Prostate gland (tissue), 2 donors: Measurements from ENCODE around the gene LYPD8. TPM values are rescaled to one million over a fixed set of nuclear protein-coding genes. Genes with fewer than 3 reads are reported as not detected.

Experiments
- DNase-seq: peaks from one replicate; pipeline ENCODE4 v3.0.0-alpha.2; 2019; ENCODE audit warnings: low spot score
- H3K27ac ChIP-seq, 2 donors: fragments of 200-600 bp; sonication (generic); 2 replicates each; pipeline ENCODE4 v1.5.1; 2017 to 2019
- H3K27me3 ChIP-seq: fragments of 200-600 bp; sonication (generic); replicated peaks from 2 replicates; pipeline ENCODE4 v1.5.1; 2019; ENCODE audit not compliant: insufficient read depth
- H3K36me3 ChIP-seq, 2 donors: fragments of 200-600 bp; sonication (generic); 1 replicate in 1 of 2; 2 replicates in 1 of 2; pipeline versions ENCODE4 v1.5.1 to v1.8.1; 2017 to 2019
- H3K4me1 ChIP-seq: fragments of 200-600 bp; sonication (generic); replicated peaks from 2 replicates; pipeline ENCODE4 v1.5.1; 2019
- H3K4me3 ChIP-seq, 2 donors: fragments of 200-600 bp; sonication (generic); 2 replicates each; pipeline ENCODE4 v1.5.1; 2017 to 2019
- H3K9me3 ChIP-seq: fragments of 200-600 bp; sonication (generic); 2 replicates; pipeline ENCODE4 v1.5.1; 2017
- CTCF ChIP-seq, 4 experiments: fragments of 200-600 bp in 2 of 4; fragments of 450-650 bp in 2 of 4; sonication (generic) in 2 of 4; IDR thresholded peaks; 1 replicate in 3 of 4; 2 replicates in 1 of 4; pipeline ENCODE4 v1.5.1; 2016 to 2019; ENCODE audit warnings: antibody characterized with exemption in 4 of 4, mild to moderate bottlenecking in 2 of 4, moderate library complexity in 2 of 4
- POLR2A ChIP-seq: fragments of 450-650 bp; IDR thresholded peaks from one replicate; pipeline ENCODE4 v1.6.1; 2016; ENCODE audit warnings: antibody characterized with exemption, mild to moderate bottlenecking
- POLR2AphosphoS5 ChIP-seq: sonication (generic); formaldehyde crosslinking; IDR thresholded peaks from one replicate; pipeline ENCODE4 v1.6.1; 2017; ENCODE audit warnings: antibody characterized with exemption
- WGBS: methylation state at CpG from one replicate; pipeline ENCODE4 v1.1.5; 2018; 5-methylcytosine and 5-hydroxymethylcytosine counted together
- intact Hi-C: fragments of 100-400 bp; cut with DNase I; formaldehyde crosslinking; loops from one replicate; pipeline ENCODE4 v1.14.2; 2022
- total RNA-seq, 2 donors: library from RNA; depleted of rRNA; stranded (reverse); fragments of >200 nt; gene quantifications; one replicate each; pipeline ENCODE4 v1.1.0, GENCODE V29; 2016

Gene LYPD8
- total RNA-seq, 2 donors from 2014 or later = not detected

GRCh38 chr1:248737457-248737856 lies 18.1 kb downstream of the LYPD8 start:
- WGBS = 74% methylated on average over 6 of the region's 6 CpGs
- Histone ChIP-seq H3K36me3 (no peaks in the 10 kb centered on the region), H3K4me3 (no peak overlapping the region), H3K4me1 (no peaks in the 10 kb centered on the region), H3K27me3 (no peaks in the 10 kb centered on the region), H3K27ac (no peak overlapping the region), H3K9me3 (no peaks in the 10 kb centered on the region)
- no peak for TF ChIP-seq POLR2AphosphoS5
- no peak for TF ChIP-seq POLR2A
- TF ChIP-seq CTCF (IDR thresholded peaks at IDR 0.05) = no peak
- intact Hi-C loops = no loop called here
- DNase-seq = no peak

GRCh38 chr1:248736977-248737376 lies 18.6 kb downstream of the LYPD8 start:
- WGBS = 80% methylated on average over 4 of the region's 4 CpGs
- intact Hi-C loops = no loop called here
- no peaks in the 10 kb centered on the region for H3K36me3 ChIP-seq
- no peak for DNase-seq
- H3K9me3 ChIP-seq = no peaks in the 10 kb centered on the region
- no peak overlapping the region for H3K4me3 ChIP-seq
- H3K4me1 ChIP-seq = no peaks in the 10 kb centered on the region
- TF ChIP-seq POLR2AphosphoS5 = no peak
- no peak for TF ChIP-seq POLR2A
- TF ChIP-seq CTCF (IDR thresholded peaks at IDR 0.05) = no peak
- no peaks in the 10 kb centered on the region for H3K27me3 ChIP-seq
- no peak overlapping the region for H3K27ac ChIP-seq

GRCh38 chr1:248733566-248733965 lies 22.0 kb downstream of the LYPD8 start:
- no peak for DNase-seq
- Histone ChIP-seq H3K36me3 (no peaks in the 10 kb centered on the region), H3K4me3 (no peak overlapping the region), H3K9me3 (no peaks in the 10 kb centered on the region), H3K4me1 (no peaks in the 10 kb centered on the region), H3K27me3 (no peaks in the 10 kb centered on the region), H3K27ac (no peak overlapping the region)
- intact Hi-C loops = no loop called here
- 73% methylated on average over 5 of the region's 5 CpGs for WGBS
- TF ChIP-seq POLR2A = no peak
- TF ChIP-seq CTCF (IDR thresholded peaks at IDR 0.05) = no peak
- TF ChIP-seq POLR2AphosphoS5 = no peak

- TF ChIP-seq POLR2A = no peak
- no peak overlapping the region for H3K27ac ChIP-seq
- DNase-seq = no peak
- H3K36me3 ChIP-seq = no peaks in the 10 kb centered on the region
- H3K4me1 ChIP-seq = no peaks in the 10 kb centered on the region
- no peak overlapping the region for H3K4me3 ChIP-seq
- intact Hi-C loops = no loop called here
- H3K9me3 ChIP-seq = no peaks in the 10 kb centered on the region
- WGBS = 76% methylated on average over 13 of the region's 13 CpGs
- H3K27me3 ChIP-seq = no peaks in the 10 kb centered on the region
Measured at GRCh38 chr1:248730507-248731335, 24.8 kb downstream of the LYPD8 start.

- TF ChIP-seq CTCF (IDR thresholded peaks at IDR 0.05) = no peak
- 42% methylated on average over 3 of the region's 3 CpGs for WGBS
- Histone ChIP-seq H3K4me3 (no peak overlapping the region), H3K36me3 (no peaks in the 10 kb centered on the region), H3K27ac (no peak overlapping the region), H3K4me1 (no peaks in the 10 kb centered on the region), H3K9me3 (no peaks in the 10 kb centered on the region), H3K27me3 (no peaks in the 10 kb centered on the region)
- intact Hi-C loops = no loop called here
- DNase-seq = no peak
Measured at GRCh38 chr1:248714248-248714647, 41.3 kb downstream of the LYPD8 start.
